Measurements from ENCODE around the gene COBLL1. TPM values are rescaled to one million over a fixed set of nuclear protein-coding genes. Genes with fewer than 3 reads are reported as not detected.

Gene COBLL1
- total RNA-seq, 1 donor from 2014 or later: 3.3 TPM

DNA sequence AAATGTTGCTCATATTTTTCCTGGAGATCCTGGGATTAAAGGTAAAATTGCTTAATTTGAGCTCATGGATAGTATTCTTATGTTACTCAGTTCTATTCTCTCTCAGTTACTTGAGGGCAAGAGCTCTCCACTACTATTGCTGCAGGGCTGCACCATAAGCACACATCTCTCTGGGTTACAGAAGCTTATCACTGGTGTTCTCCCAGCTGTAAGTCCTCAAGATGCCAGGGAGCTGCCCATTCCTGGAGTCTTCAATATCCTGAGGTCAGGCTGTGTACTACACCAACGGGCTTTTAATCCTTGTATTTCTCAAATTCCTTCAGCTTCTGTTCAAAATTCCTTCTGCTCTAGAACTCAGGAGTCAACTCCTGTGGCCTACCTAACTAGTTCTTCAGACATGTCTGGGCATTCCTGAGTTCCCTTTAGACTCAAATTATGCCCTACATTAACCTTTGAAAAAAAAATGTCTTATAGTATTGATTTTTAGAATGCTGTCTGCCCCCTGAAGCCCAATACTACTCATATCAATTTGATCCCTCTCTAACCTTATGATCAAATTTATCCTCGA lies 17.7 kb upstream of the COBLL1 start:
- no peak for FAIRE-seq
- no peak for DNase-seq (ENCODE audit: low spot score in 2 of 2)

DNA sequence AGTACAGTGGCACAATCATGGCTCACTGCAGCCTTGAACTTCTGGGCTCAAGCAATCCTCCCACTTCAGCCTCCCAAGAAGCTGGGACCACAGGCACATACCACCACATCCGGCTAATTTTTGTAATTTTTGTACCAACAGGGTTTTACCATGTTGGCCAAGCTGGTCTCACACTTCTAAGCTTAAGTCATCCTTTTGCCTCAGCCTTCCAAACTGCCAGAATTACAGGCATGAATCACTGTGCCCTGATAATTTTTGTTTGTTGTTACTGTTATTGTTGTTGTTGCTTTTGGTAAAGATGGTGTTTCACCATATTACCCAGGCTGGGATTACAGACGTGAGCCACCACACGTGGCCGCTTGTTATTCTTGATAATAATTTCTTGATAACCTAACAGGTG lies 10.5 kb upstream of the COBLL1 start:
- FAIRE-seq (no peak), DNase-seq (ENCODE audit: low spot score in 2 of 2) (no peak)

DNA sequence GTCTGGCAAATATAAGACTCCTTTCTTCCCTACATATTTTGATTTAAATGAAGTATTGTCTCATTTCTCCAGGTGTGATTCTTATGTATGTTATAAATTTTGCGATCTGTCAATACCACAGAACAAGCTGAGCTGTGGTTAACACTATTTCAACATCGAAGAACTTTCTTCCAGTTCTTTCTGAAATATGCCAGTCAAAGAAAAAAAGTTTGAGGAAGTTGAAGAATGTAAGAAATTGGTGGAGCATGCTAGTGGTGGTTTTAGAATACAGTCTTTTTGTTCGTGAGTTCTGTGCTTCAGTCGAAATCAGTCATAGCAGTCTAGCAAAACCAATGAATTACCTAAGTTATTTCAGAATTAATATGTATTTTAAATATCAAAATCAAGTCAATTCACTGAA lies 8.6 kb upstream of the COBLL1 start:
- DNase-seq (ENCODE audit: low spot score in 2 of 2) (no peak), FAIRE-seq (no peak)

DNA sequence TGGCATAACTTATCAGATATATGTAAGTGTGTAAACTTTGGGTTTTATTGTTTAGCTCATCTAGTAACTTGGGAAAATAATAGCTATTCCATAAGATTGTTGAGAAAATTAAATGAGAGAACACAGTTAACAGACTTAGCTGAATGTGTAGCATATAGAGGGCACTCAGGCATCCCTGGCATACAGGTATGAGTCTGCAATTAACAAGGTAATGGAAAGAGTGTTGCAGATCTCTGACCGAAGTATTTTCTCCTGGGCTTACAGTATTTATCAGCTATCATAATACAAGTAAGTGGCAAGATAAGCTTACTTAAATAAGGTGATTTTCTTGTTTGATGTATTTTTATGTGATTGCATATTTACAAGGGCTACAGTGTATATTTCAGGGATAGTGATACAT lies 7.9 kb upstream of the COBLL1 start:
- DNase-seq (ENCODE audit: low spot score in 2 of 2): no peak
- FAIRE-seq: no peak

DNA sequence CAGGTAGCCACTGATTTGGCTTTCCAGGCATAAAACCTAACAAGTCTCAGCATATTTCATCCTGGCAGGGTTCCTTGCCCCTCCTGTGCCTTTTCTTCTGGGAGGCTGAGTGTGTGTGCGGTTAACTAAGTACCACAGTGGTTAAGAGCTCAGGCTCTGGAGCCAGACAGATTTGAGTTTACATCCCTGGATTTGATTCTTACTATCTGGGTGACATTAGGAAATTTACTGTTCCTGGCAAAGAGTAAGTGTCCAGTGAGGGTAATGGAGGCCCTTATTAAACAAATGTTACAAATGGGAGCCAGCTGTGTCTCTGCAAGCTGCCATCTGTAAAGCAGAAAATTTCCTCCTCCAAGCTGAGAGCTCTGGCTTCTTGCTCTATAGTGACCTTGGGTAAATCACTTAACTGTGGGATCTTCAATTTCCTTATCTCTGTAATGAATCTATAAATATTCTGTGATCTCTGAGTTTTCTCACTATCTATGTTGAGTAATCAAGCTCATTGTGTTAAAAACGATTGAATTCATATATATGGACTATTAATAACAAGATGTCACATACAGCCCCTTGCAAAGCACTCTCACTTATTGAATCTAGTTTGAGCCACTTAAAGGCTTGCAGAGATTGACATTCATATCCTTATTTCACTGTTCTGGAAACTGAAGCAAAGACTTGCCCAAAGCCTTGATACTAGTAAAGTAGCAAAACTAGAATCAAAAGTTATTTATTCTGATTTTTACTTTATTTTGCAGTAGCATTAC lies 6.5 kb upstream of the COBLL1 start:
- FAIRE-seq (no peak), DNase-seq (ENCODE audit: low spot score in 2 of 2) (no peak)

DNA sequence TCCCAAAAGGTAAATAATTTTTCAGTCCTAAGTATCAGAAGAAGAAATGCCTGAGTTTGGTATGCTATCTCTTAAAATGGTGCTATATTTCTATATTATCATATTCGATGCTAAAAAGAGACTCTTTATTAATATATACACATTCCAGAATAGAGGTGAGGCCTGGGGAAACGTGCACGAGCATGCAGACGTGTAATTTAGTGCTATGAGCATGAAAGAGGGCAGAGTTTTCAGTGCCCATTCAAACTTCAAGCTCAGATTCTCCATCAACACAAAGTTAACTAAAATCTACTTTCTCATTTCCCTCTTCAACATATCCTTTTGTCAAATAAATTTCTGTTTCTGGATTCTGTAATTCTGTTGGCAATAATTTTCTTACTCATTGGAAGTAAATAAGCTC lies 5.7 kb upstream of the COBLL1 start:
- DNase-seq (ENCODE audit: low spot score in 2 of 2) (no peak), FAIRE-seq (no peak)

DNA sequence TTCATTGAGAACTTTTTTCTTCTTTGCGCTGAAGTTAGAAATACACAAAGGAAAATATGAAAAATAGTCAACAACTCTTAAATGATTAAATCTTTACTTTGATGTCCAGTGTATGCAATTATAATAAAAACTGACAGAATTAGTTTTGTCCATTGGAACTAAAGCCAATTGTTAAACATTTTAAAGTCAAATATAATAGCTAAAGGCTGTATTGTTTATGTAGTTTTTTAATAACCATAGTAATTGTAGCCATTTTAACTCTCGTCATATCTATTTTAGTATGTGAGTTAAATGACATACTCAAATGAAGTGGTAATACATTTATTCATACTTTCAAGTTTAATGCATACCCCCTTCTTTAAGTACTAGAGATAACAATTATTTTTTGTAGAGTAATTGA lies 4.7 kb upstream of the COBLL1 start:
- DNase-seq (ENCODE audit: low spot score in 2 of 2): no peak
- FAIRE-seq: no peak

DNA sequence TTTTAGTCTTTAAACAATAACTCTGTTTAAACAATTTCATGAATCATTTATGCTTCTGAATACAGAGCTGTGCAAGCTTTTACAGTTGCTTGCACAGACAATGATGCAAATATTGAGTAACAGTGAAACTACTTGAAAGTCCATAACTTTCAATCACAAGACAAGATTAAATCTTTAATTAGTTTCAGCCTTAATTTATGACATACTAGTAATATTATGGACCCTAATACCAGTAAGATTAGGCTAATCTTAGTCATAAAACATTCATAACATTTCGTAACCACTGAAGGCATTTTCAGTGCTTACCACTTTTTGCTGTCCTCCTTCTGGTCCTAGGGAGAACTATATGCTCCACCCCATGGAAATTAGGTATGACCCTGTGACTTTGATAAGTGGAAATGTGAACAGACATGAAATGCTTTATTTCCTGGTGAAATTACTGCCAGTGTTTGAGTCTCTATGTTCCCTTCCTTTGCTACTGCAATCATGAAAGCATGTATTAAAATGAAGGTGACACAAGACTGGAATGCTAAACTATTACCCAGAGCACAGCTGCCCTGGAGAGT lies 1.8 kb upstream of the COBLL1 start:
- no peak for DNase-seq (ENCODE audit: low spot score in 2 of 2)
- no peak for FAIRE-seq

DNA sequence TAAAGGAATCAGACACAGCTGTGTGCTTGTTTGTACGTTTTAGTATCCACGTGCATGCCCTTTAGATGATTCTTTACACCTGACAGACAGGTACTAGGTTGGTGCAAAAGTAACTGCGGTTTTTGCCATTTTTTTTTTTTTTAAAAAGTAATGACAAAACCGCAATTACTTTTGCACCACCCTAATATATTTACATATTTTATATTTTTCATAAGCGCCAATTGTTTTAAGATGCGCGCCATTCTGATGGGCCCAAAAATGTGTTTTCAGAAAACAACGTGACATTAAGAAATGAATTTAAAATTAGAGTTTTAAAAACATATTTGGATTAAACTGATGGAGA lies 972 bp upstream of the COBLL1 start:
- DNase-seq (ENCODE audit: low spot score in 2 of 2): no peak
- no peak for FAIRE-seq

DNA sequence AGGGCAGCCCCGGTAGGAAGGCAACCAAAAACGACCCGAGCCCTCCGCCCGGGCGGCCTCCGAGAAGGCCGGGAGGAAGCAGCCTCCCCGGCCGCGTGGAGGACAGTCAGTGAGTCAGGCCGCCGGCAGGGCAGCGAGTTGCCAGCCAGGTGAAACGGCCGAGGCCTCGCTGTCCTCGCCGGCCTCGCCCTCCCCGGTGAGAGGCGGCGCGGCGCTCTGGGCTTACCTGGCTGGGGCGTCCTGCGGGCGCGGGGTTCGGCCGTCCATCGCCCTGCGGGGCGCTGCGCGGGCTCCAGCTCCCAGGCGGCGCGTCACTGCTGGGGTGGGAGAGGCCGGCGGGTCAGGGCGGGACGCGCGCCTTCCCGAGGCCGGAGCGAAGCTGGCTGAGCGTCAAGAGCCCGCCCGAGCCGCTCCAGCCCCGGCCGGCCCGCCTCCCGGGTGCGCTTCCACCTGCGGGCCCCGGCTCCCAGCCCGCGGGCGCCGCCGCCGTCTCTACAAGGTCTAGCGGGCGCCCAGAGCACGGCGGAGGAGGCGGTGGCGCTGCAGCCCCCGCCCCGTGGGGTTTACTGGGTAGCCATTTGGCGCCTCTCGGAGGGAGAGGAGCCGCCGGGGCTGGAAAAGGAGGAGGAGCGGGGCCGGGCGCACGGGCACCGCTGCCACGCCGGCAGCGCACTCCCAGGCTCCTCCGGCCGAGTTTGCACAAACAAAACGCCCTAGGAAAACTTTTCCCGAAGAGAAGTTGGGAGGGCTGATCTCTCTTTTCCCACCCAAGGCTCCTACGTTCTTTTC lies 499 bp downstream of the COBLL1 start:
- DNase-seq (ENCODE audit: low spot score in 2 of 2) (peak; percentile 57 to 58), FAIRE-seq (no peak)

DNA sequence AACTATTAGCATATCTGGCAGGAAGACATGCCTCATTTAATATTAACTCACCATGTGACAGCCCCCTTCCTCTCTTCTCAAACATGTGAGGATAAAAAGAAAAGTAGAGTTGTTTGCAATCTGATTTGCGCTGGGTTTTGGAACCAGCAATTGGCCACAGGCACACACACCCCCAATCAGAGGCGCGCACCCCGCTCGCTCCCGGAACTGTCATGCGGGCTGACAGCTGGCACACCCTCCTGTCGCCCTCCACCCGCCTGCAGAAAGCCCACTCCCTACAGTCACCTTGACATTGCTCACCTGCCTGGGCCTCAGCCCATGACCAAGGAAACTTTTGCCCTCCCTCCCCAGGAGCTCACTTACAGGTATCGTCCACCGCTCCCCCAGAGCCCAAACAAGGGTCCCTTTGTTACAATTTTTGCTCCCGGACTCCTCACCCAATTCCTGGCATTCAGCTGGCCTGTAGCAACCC lies 1.1 kb downstream of the COBLL1 start:
- FAIRE-seq: no peak
- DNase-seq (ENCODE audit: low spot score in 2 of 2): no peak

DNA sequence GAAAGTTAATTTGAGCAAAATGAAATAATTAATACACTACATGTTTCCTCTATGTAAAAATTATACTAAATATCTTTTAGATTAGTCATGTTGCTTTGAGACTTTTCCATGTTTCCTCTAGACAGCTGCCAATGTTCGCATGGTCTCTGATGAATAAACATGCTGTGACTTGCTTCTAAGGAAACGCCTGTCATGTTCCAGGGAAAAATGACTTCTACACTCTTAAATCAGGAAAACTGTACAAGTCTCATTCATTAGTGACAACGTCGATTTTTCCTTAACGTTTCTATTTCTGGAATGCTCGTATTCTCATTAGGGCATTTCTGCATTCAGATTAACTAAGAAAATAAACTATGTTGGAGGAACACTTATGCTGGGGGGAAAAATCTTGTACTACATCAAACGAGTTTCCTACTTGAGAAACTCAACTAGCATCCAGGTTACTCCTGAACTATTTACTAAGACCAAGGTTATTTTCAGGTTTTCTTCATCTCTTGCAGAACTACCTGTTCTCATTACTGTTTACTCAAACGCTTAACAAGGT lies 1.6 kb downstream of the COBLL1 start:
- FAIRE-seq (no peak), DNase-seq (ENCODE audit: low spot score in 2 of 2) (no peak)

DNA sequence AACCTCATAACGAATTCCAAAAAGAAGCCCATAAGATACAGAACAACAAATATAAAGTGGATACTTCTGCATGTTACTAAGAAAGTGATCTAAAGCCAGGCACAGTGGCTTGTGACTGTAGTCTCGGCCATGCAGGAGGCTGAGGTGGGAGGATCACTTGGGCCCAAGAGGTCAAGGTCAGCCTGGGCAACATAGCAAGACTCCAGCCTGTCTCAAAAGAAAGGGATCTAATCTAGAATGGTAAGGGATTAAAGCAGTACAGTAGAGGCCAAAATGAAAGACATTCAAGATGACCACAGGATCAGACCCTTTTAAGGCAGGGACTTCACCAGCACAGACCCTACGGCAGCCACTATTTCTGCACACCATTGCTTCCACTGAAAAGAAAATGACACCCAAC lies 3.8 kb downstream of the COBLL1 start:
- DNase-seq (ENCODE audit: low spot score in 2 of 2): no peak
- no peak for FAIRE-seq

DNA sequence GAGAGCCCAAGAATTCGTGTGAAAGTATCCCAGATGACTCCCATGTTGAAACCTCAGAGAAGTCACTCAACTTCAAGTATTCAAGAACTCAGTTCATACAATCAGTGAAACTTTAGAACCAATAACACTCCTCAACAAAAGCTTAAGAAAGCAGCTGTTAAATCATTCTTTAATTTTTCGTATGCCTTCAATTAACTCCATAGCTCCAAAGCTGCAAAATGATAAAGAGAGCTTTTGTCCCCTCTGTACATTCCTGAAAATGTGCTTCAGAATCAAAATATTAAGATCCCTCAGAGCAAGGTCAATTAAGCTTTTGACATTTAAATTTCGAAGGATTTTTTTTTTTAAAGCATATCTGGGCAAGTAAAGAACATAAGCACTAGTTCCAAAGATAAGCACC lies 4.7 kb downstream of the COBLL1 start:
- DNase-seq (ENCODE audit: low spot score in 2 of 2): no peak
- FAIRE-seq: no peak

DNA sequence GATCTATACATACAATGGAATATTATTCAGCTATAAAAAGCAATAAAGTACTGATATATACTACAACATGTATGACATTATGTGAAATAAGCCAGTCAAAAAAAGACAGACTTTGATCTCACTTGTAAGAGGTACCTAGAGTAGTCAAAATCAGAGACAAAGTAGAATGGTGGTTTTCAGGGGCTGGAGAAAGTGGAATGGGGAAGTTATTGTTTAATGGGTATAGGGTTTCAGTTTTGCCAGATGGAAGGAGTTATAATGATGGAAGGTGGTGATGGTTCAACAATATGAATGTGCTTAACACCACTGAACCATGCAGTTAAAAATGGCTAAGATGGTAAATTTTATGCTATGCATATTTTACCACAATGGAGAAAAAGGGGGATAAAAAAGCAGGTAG lies 6.3 kb downstream of the COBLL1 start:
- FAIRE-seq: no peak
- DNase-seq (ENCODE audit: low spot score in 2 of 2): no peak

DNA sequence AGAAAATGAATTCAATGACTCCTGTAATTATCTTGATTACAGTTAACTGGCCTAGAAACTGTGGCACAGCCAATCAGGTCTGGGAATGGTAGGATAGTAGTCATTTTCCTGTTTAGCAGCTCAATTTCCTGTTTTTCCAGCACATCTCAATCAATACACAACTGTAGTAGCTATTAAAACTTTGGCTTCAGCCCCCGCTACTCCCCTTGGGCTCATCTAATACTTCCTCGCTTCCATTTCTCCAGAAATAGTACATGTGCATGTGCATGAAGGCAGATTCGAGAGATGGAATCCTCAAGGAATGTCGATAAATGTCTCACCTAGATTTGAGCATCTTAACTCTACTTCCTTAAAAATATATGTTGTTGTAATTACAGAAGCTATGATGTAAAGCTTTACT lies 9.7 kb downstream of the COBLL1 start:
- FAIRE-seq (no peak), DNase-seq (ENCODE audit: low spot score in 2 of 2) (no peak)

DNA sequence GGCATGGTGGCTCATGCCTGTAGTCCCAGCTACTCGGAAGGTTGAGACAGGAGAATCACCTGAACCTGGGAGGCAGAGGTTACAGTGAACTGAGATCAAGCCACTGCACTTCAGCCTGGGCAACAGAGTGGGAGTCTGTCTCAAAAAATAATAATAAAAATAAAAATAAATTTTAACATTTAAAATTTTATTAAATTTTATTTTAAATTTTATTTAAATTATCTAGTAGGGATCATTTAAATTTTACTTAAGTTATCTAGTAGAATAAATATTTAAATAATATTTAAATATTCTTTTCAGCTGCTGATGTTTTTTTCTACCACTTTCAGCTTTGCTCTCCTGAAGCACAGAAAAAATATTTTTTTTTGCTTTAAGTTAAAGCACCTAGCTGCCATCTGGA lies 10.4 kb downstream of the COBLL1 start:
- DNase-seq (ENCODE audit: low spot score in 2 of 2): no peak
- peak; percentile 84 for FAIRE-seq

DNA sequence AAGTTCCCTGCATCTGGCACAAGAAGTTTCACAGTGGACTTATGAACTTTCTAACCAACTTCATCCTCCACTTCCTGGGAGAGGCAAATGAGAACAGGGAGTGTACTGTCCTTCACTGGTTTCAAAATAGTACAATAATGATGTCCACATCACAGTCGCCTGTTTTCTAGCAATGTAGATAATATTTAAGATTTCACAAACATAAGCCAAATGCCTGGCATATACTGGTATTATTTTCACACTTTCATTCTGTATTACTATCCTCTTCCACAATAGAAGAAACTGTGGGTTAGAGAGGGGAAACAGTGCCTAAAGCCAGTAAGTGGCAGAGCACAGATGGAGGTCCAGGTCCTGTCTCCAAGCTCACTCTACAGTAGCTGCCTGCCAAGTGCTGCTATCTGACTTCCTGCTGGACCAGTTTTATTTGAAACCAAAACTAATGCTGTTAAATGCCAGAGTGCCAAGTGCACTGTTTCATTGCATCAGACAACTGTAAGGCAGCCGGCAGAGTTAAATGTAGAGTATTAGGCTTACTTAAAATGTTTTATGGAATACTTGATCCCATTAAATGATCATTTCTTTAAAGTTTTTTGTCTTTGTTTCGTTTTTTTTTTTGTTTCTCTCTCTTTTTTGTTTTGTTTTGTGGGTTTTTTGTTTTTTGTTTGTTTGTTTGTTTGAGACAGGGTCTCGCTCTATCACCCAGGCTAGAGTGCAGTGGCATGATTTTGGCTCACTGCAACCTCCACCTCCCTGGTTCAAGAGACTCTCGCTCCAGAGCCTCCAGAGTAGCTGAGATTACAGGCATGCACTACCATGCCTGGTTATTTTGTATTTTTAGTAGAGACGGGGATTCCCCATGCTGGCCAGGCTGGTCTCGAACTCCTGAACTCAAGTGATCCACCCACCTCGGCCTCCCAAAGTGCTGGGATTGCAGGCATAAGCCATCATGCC lies 15.1 kb downstream of the COBLL1 start:
- no peak for FAIRE-seq
- DNase-seq (ENCODE audit: low spot score in 2 of 2): no peak

DNA sequence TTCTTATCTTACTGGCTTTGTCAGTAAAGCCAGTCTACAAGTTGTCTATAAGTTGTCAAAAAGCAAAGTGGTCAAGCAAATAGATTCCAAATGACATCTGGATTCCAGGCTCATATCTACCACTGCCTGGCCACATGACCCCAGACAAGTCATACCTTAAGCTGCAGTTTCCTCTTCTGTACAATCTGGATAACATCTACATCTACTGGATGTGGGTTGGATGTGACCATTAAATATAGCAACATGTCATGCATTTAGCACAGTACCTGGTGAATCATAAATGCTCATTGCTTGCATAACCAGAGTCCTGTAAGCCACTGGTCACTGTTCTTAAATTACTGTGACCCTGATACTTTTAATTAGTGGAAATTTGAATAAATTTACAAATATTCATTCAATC lies 16.8 kb downstream of the COBLL1 start:
- FAIRE-seq: no peak
- DNase-seq (ENCODE audit: low spot score in 2 of 2): no peak

DNA sequence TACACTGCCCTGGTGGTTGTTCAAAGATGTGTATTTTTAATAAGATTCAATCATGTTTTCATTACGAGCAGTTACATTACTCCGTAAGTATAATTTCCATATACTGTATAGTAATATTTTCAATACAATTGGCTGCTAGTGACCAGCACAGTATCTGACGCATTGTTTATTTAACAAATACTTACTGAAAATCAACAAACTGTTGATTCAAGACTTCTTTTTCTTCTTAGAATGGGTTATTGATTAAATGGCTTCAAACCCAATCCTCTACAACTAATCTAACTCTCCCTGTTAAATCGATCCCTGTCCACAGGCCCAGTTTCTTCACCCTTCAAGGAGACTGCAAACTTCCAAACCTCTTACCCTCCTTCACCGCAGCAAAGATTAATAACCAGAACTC lies 18.5 kb downstream of the COBLL1 start:
- FAIRE-seq: no peak
- no peak for DNase-seq (ENCODE audit: low spot score in 2 of 2)

Measured in frontal cortex (tissue), 4 donors.